ENCODE results near the gene GLI1.

DNA sequence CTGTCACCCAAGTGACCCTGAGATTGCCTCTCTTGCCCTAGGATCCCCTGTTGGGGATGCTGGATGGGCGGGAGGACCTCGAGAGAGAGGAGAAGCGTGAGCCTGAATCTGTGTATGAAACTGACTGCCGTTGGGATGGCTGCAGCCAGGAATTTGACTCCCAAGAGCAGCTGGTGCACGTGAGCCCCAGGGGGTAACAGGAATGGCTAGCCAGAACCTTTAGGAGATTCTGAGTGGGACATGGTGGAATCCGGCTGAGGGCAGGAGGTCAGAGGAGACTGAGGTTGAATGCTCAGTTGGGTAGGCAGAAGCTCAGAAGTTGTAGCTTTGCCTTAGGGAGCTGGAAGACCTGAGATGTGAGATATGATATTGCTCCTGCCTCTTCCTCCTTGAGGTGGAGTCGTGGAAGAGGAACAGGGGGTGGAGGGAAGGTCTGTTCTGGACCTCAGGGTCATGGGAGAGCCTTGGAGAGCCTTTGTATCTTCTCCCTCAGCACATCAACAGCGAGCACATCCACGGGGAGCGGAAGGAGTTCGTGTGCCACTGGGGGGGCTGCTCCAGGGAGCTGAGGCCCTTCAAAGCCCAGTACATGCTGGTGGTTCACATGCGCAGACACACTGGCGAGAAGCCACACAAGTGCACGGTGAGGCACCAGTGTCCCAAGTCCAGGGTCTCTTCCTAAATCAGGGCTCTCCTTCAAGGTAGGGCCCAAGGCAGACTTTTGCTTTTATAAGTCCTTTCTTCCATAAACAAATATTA, 6.3 kb downstream of the GLI1 start:
- TF ChIP-seq CTCF (IDR thresholded peaks at IDR 0.05 in 8 of 11, conservative IDR thresholded peaks at IDR 0.05 in 3 of 11) (no peak), POLR2A (IDR thresholded peaks at IDR 0.05) (no peak)
